Endometrium (tissue), 2 donors: ENCODE results near the gene OR3A3.

Experiments
- FAIRE-seq: peaks from 2 replicates; lab custom pipeline; 2012; peaks lifted over from hg19 to GRCh38; lab: Jason Lieb, UNC
- donor health status: control.
- donor health status: control.

OR3A3 gene

GRCh38 chr17:3472137-3472536 lies 61.0 kb downstream of the OR3A3 start:
- no peak for FAIRE-seq
